ENCODE measurements around the gene MINAR1. TPM values are rescaled to one million over a fixed set of nuclear protein-coding genes. Genes with fewer than 3 reads are reported as not detected.

MINAR1 gene
- polyA plus RNA-seq, 1 of the 3 experiments (the other 2 are of a cell fraction), result 0.35 TPM

- Histone ChIP-seq H3K4me3 (ENCODE audit: low read depth in 2 of 2, low read length in 1 of 2) (no peak overlapping the region), H3K79me2 (ENCODE audit: insufficient read depth) (no peaks in the 10 kb centered on the region), H3K9me3 (no peaks in the 10 kb centered on the region; the same call in 1 of the 2 replicates), H3F3A (replicated peaks; ENCODE audit: insufficient read depth) (no peaks in the 10 kb centered on the region), H3K4me1 (ENCODE audit: control insufficient read depth in 1 of 2, insufficient read depth in 2 of 2, low read depth in 1 of 2, low read length in 1 of 2) (no peaks in the 10 kb centered on the region; a peak in 1 of 4 replicates), H3K27me3 (ENCODE audit: insufficient read depth) (no peaks in the 10 kb centered on the region), H3K27ac (ENCODE audit: low read depth in 2 of 2, low read length in 1 of 2) (no peak overlapping the region), H2AFZ (ENCODE audit: low read depth) (no peak overlapping the region), H4K20me1 (ENCODE audit: insufficient read depth) (no peaks in the 10 kb centered on the region), H3K9me2 (no peaks in the 10 kb centered on the region), H3K4me2 (no peak overlapping the region), H3K36me3 (replicated peaks in 1 of 2; ENCODE audit: control insufficient read depth in 1 of 2, insufficient read depth in 2 of 2, low read length in 1 of 2) (no peaks in the 10 kb centered on the region), H3K9ac (no peak overlapping the region)
- no peak for TF ChIP-seq RFX5 (IDR thresholded peaks at IDR 0.05; ENCODE audit: low read length)
- no peak for TF ChIP-seq TAF1 (IDR thresholded peaks at IDR 0.05; ENCODE audit: borderline replicate concordance, low read depth, low read length)
- TF ChIP-seq USF1 (IDR thresholded peaks at IDR 0.05; ENCODE audit: borderline replicate concordance, low read depth), result no peak
- TF ChIP-seq CHD2 (IDR thresholded peaks at IDR 0.05; ENCODE audit: low read length, partially characterized antibody), result no peak
- POLR2A ChIA-PET, result no interaction called here
- DNase-seq, result no peak
- WGBS (ENCODE audit: low lambda C conversion rate), result 65% methylated on average over 4 of the region's 4 CpGs
- CTCF ChIA-PET, result interaction anchor here (2.0 kb wide), 1 partner anchor 11 kb away, joined by 7 read pairs; the partner anchor contains the start of gene MINAR1
These were observed 10.8 kb downstream of the MINAR1 start for GRCh38 chr15:79442911-79443310.

GRCh38 chr15:79447060-79447459 lies 14.9 kb downstream of the MINAR1 start:
- no peak overlapping the region for H3K4me3 ChIP-seq (ENCODE audit: low read depth in 2 of 2, low read length in 1 of 2)
- no peak overlapping the region for H2AFZ ChIP-seq (ENCODE audit: low read depth)
- POLR2A ChIA-PET, result no interaction called here
- H3K27ac ChIP-seq (ENCODE audit: low read depth in 2 of 2, low read length in 1 of 2), result no peak overlapping the region
- no peaks in the 10 kb centered on the region for H3K79me2 ChIP-seq (ENCODE audit: insufficient read depth)
- H3K4me1 ChIP-seq (ENCODE audit: control insufficient read depth in 1 of 2, insufficient read depth in 2 of 2, low read depth in 1 of 2, low read length in 1 of 2), result no peaks in the 10 kb centered on the region; a peak in 1 of 4 replicates
- TF ChIP-seq JUND (IDR thresholded peaks at IDR 0.05) (no peak), USF1 (IDR thresholded peaks at IDR 0.05; ENCODE audit: borderline replicate concordance, low read depth) (no peak), YY1 (IDR thresholded peaks at IDR 0.05; ENCODE audit: low read depth) (no peak), ELF1 (IDR thresholded peaks at IDR 0.05) (no peak), SIN3A (IDR thresholded peaks at IDR 0.05; ENCODE audit: borderline replicate concordance, low read depth, low read length) (no peak), FOSL2 (IDR thresholded peaks at IDR 0.05; ENCODE audit: borderline replicate concordance, low read depth) (no peak), EZH2phosphoT487 (IDR thresholded peaks at IDR 0.05; ENCODE audit: borderline replicate concordance, low read depth) (no peak), NFIC (IDR thresholded peaks at IDR 0.05; ENCODE audit: borderline replicate concordance) (no peak), RXRA (IDR thresholded peaks at IDR 0.05; ENCODE audit: borderline replicate concordance, low read depth) (no peak), CTCF (IDR thresholded peaks at IDR 0.05) (no peak), GABPA (IDR thresholded peaks at IDR 0.05; ENCODE audit: low read depth) (no peak), NRF1 (IDR thresholded peaks at IDR 0.05; ENCODE audit: low read depth, low read length) (no peak), SMC3 (IDR thresholded peaks at IDR 0.05; ENCODE audit: low read depth, low read length) (no peak), MEF2A (IDR thresholded peaks at IDR 0.05; ENCODE audit: borderline replicate concordance, low read depth) (no peak), CHD2 (IDR thresholded peaks at IDR 0.05; ENCODE audit: low read length, partially characterized antibody) (no peak), MAX (IDR thresholded peaks at IDR 0.05; ENCODE audit: low read depth) (no peak), FOXJ3 (CRISPR knock-in tag; IDR thresholded peaks at IDR 0.05) (no peak), PBX3 (IDR thresholded peaks at IDR 0.05) (no peak), RFX5 (IDR thresholded peaks at IDR 0.05; ENCODE audit: low read length) (no peak), MXI1 (IDR thresholded peaks at IDR 0.05; ENCODE audit: low read depth, low read length) (no peak)
- no peaks in the 10 kb centered on the region for H3K36me3 ChIP-seq (replicated peaks in 1 of 2; ENCODE audit: control insufficient read depth in 1 of 2, insufficient read depth in 2 of 2, low read length in 1 of 2)
- WGBS (ENCODE audit: low lambda C conversion rate), result 24% methylated on average over 1 of the region's 1 CpG
- no peak overlapping the region for H3K4me2 ChIP-seq
- H3K9ac ChIP-seq, result no peak overlapping the region
- H3K9me3 ChIP-seq, result no peaks in the 10 kb centered on the region; the same call in 1 of the 2 replicates
- H3K27me3 ChIP-seq (ENCODE audit: insufficient read depth), result no peaks in the 10 kb centered on the region
- no peaks in the 10 kb centered on the region for H3K9me2 ChIP-seq
- H4K20me1 ChIP-seq (ENCODE audit: insufficient read depth), result no peaks in the 10 kb centered on the region
- DNase-seq, result no peak
- CTCF ChIA-PET, result interaction anchor here (0.8 to 1.1 kb wide), 3 partner anchors 14 to 146 kb away, joined by 3 to 4 read pairs (median 3); no protein-coding TSS in a partner anchor
- H3F3A ChIP-seq (replicated peaks; ENCODE audit: insufficient read depth), result no peaks in the 10 kb centered on the region
